ENCODE results near the gene IMPG1. TPM values are rescaled to one million over a fixed set of nuclear protein-coding genes. Genes with fewer than 3 reads are reported as not detected.
A peak's percentile ranks its signal among the peaks of the same experiment; 100 is the strongest.

The IMPG1 gene
- total RNA-seq, 1 experiment from 2014 or later, result not detected

- TF ChIP-seq CTCF (IDR thresholded peaks at IDR 0.05) (no peak), CDX4 (CRISPR knock-in tag; IDR thresholded peaks at IDR 0.05; ENCODE audit: borderline replicate concordance) (no peak), ZNF121 (CRISPR knock-in tag; IDR thresholded peaks at IDR 0.05) (no peak)
Measured at GRCh38 chr6:75968143-75968542, 104.3 kb downstream of the IMPG1 start (continued).

GRCh38 chr6:75963569-75963968 is 108.9 kb downstream of the IMPG1 start:
- Mint-ChIP-seq H3K9me3 (peaks cover 10% of the 10 kb centered on the region), H3K4me1 (no peaks in the 10 kb centered on the region), H3K36me3 (peaks cover 4% of the 10 kb centered on the region), H3K4me3 (no peak overlapping the region), H3K27me3 (ENCODE audit: low read depth) (no peaks in the 10 kb centered on the region), H3K27ac (no peak overlapping the region)
- ATAC-seq (peak; percentile 58), DNase-seq (ENCODE audit: low spot score) (no peak)
- TF ChIP-seq GABPB1 (CRISPR knock-in tag; IDR thresholded peaks at IDR 0.05), result no peak
- no peak for TF ChIP-seq E2F4 (CRISPR knock-in tag; IDR thresholded peaks at IDR 0.05; ENCODE audit: borderline replicate concordance, low read depth)
- no peak for TF ChIP-seq ESRRA (CRISPR knock-in tag; IDR thresholded peaks at IDR 0.05; ENCODE audit: borderline replicate concordance)
- TF ChIP-seq MYBL2 (CRISPR knock-in tag; IDR thresholded peaks at IDR 0.05), result no peak
- no peak for TF ChIP-seq ZNF671 (CRISPR knock-in tag; IDR thresholded peaks at IDR 0.05)
- no peak for TF ChIP-seq AFF4 (CRISPR knock-in tag; IDR thresholded peaks at IDR 0.05; ENCODE audit: borderline replicate concordance)
- TF ChIP-seq CDX4 (CRISPR knock-in tag; IDR thresholded peaks at IDR 0.05; ENCODE audit: borderline replicate concordance), result no peak
- ChIA-PET POLR2A (no interaction called here), CTCF (interaction anchor here (1.3 kb wide), 1 partner anchor 387 kb away, joined by 3 read pairs; no protein-coding TSS in a partner anchor)

- DNase-seq (ENCODE audit: low spot score) (no peak), ATAC-seq (no peak)
- Mint-ChIP-seq H3K4me1 (peaks cover 10% of the 10 kb centered on the region), H3K4me3 (no peak overlapping the region), H3K27ac (no peak overlapping the region), H3K9me3 (no peaks in the 10 kb centered on the region), H3K27me3 (ENCODE audit: low read depth) (peaks cover 33% of the 10 kb centered on the region), H3K36me3 (no peaks in the 10 kb centered on the region)
- POLR2A ChIA-PET, result no interaction called here
- CTCF ChIA-PET, result no interaction called here
- no peak for TF ChIP-seq ZNF317 (CRISPR knock-in tag; IDR thresholded peaks at IDR 0.05; ENCODE audit: borderline replicate concordance, low read depth)
- TF ChIP-seq ATF1 (CRISPR knock-in tag; IDR thresholded peaks at IDR 0.05), result no peak
- no peak for TF ChIP-seq ZNF121 (CRISPR knock-in tag; IDR thresholded peaks at IDR 0.05)
- no peak for TF ChIP-seq NFYB (CRISPR knock-in tag; conservative IDR thresholded peaks at IDR 0.05; ENCODE audit: low read depth)
- TF ChIP-seq ZBTB21 (CRISPR knock-in tag; IDR thresholded peaks at IDR 0.05; ENCODE audit: borderline replicate concordance), result no peak
- TF ChIP-seq AR (CRISPR knock-in tag; IDR thresholded peaks at IDR 0.05), result no peak
- no peak for TF ChIP-seq STAT6 (CRISPR knock-in tag; conservative IDR thresholded peaks at IDR 0.05; ENCODE audit: low read depth)
- no peak for TF ChIP-seq CREM (CRISPR knock-in tag; IDR thresholded peaks at IDR 0.05)
- no peak for TF ChIP-seq JUN (CRISPR knock-in tag; IDR thresholded peaks at IDR 0.05)
- TF ChIP-seq ESRRA (CRISPR knock-in tag; IDR thresholded peaks at IDR 0.05; ENCODE audit: borderline replicate concordance), result no peak
- no peak for TF ChIP-seq GTF2I (CRISPR knock-in tag; conservative IDR thresholded peaks at IDR 0.05)
Measured at GRCh38 chr6:75952128-75952527, 120.3 kb downstream of the IMPG1 start.
